IMR-90 (cell line): Measurements from ENCODE around the gene ACTA2.

Source experiments
- CEBPB ChIP-seq: IDR thresholded peaks from 2 replicates; pipeline ENCODE4 v1.6.1; 2012; ENCODE audit warnings: low read depth, low read length, improper control_type of control experiment
- CTCF ChIP-seq: conservative IDR thresholded peaks from 2 replicates; pipeline ENCODE4 v1.5.1; 2012; ENCODE audit warnings: mild to moderate bottlenecking, low read depth, low read length, improper control_type of control experiment
- ELK1 ChIP-seq: fragments of 150-350 bp; IDR thresholded peaks from 2 replicates; pipeline ENCODE4 v1.6.1; 2016; ENCODE audit warnings: low read depth, mild to moderate bottlenecking, low read length, moderate library complexity, borderline replicate concordance
- FOS ChIP-seq: fragments of 150-350 bp; IDR thresholded peaks from 2 replicates; pipeline ENCODE4 v1.6.1; 2016; ENCODE audit warnings: low read depth, low read length
- POLR2A ChIP-seq: IDR thresholded peaks from 2 replicates; pipeline ENCODE4 v1.6.1; 2012; ENCODE audit warnings: mild to moderate bottlenecking, low read depth, low read length
- RAD21 ChIP-seq: IDR thresholded peaks from 2 replicates; pipeline ENCODE4 v1.6.1; 2012; ENCODE audit warnings: low read length, improper control_type of control experiment
- RFX5 ChIP-seq: IDR thresholded peaks from 2 replicates; pipeline ENCODE4 v1.8.0; 2012; ENCODE audit warnings: low read depth, mild to moderate bottlenecking, low read length, moderate library complexity
- SMC3 ChIP-seq: fragments of 150-350 bp; IDR thresholded peaks from 2 replicates; pipeline ENCODE4 v1.6.1; 2016; ENCODE audit warnings: low read depth, mild to moderate bottlenecking, antibody characterized with exemption, low read length, moderate library complexity
- TF ChIP-seq, protein P1 (sequence below): fragments of 150-350 bp; IDR thresholded peaks from 2 replicates; pipeline ENCODE4 v1.6.1; 2017; ENCODE audit warnings: mild to moderate bottlenecking, antibody characterized with exemption, low read length, low read depth

DNA sequence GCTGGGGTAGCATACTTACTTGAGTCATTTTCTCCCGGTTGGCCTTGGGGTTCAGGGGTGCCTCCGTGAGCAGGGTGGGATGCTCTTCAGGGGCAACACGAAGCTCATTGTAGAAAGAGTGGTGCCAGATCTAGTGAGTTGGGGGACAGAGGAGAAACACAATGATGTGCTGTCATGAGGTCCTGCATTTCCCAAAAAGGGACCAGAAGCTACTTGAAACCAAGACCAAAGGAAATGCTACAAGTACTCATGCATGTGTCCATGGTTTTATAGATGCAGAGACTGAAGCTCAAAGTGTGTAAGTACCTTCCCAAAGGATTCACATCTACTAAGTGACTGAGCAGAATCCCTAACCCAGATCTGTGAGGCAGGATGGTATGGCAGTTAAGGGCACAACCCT, 8.8 kb downstream of the ACTA2 start:
- TF ChIP-seq SMC3 (no peak), POLR2A (no peak), CTCF (no peak), RAD21 (no peak), RFX5 (no peak), FOS (no peak), CEBPB (no peak), ELK1 (no peak)
- TF ChIP-seq, protein P1, sequence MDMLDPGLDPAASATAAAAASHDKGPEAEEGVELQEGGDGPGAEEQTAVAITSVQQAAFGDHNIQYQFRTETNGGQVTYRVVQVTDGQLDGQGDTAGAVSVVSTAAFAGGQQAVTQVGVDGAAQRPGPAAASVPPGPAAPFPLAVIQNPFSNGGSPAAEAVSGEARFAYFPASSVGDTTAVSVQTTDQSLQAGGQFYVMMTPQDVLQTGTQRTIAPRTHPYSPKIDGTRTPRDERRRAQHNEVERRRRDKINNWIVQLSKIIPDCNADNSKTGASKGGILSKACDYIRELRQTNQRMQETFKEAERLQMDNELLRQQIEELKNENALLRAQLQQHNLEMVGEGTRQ, result no peak
